GM12878 (cell line): ENCODE results near the gene GRN.

ENCODE experiments used
- BCL11A ChIP-seq: IDR thresholded peaks from 2 replicates; pipeline ENCODE4 v1.6.1; 2011; ENCODE audit warnings: low read depth, low read length
- EP300 ChIP-seq, 2 experiments: fragments of 150-350 bp in 1 of 2; IDR thresholded peaks; 2 replicates each; pipeline ENCODE4 v1.6.1; 2011 to 2012; ENCODE audit warnings: low read depth in 2 of 2, low read length in 2 of 2, borderline replicate concordance in 1 of 2, improper control_type of control experiment in 1 of 2, inconsistent platforms in 1 of 2; ENCODE audit not compliant: control insufficient read depth in 1 of 2
- HDAC6 ChIP-seq: fragments of 200-600 bp; sonication (generic); IDR thresholded peaks from one replicate; pipeline ENCODE4 v1.8.0; 2017; ENCODE audit warnings: antibody characterized with exemption; ENCODE audit not compliant: unreplicated experiment
- POLR2A ChIP-seq: IDR thresholded peaks from 2 replicates; pipeline ENCODE4 v1.6.1; 2011; ENCODE audit warnings: low read depth, mild to moderate bottlenecking, low read length
- REST ChIP-seq: IDR thresholded peaks from 2 replicates; pipeline ENCODE4 v1.6.1; 2012; ENCODE audit warnings: mild to moderate bottlenecking, low read depth, low read length

GRCh38 chr17:44308865-44309264 is 36.2 kb upstream of the GRN start:
- TF ChIP-seq REST (no peak), EP300 (IDR thresholded peaks at IDR 0.05; ENCODE audit: borderline replicate concordance in 1 of 2, control insufficient read depth in 1 of 2, low read depth in 2 of 2, low read length in 2 of 2) (no peak), BCL11A (no peak), POLR2A (no peak), HDAC6 (no peak)
